C4-2B (cell line): ENCODE data around the gene WDR7.

Experiments
- CTCF ChIP-seq: fragments of 450-650 bp; conservative IDR thresholded peaks from 2 replicates; pipeline ENCODE4 v1.5.1; 2017; ENCODE audit warnings: mild to moderate bottlenecking
- ZFX ChIP-seq: fragments of 450-650 bp; IDR thresholded peaks from 2 replicates; pipeline ENCODE4 v1.6.1; 2017

DNA sequence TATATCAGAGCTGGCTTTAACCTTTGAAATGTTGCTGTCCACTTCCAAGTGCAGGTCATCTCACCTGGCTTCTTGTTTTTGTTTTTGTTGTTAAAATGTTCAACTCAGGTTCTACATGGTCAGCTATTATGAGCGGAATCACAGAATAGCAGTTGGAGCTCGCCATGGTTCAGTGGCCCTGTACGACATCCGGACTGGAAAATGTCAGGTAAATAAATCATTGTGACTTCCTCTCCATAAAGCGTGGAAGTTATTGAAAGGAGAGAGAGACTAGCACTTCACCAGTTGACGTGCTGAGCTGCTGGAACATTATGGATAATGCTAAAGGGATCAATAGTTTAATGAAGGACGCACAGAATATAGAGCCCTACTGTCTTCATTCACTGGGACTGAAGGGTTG is 311.2 kb downstream of the WDR7 start:
- no peak for TF ChIP-seq CTCF
- TF ChIP-seq ZFX: no peak
